B cell (primary cell): Measurements from ENCODE around the gene NEGR1. TPM values are rescaled to one million over a fixed set of nuclear protein-coding genes. Genes with fewer than 3 reads are reported as not detected.

Source experiments
- ATAC-seq: fragments of 200-7000 bp; cut with Tn5 transposase; one replicate; pipeline ENCODE4 v1.10.0; 2021; ENCODE audit warnings: low read depth, mild to moderate bottlenecking, moderate number of reproducible peaks, moderate library complexity
- CTCF ChIA-PET: fragments of 350-600 bp; sonication (Branson Sonifier 250); formaldehyde crosslinking; loops from one replicate; lab custom pipeline; 2021; ENCODE audit warnings: antibody characterized with exemption, inconsistent platforms; lab: Charles Lee
- POLR2A ChIA-PET: fragments of 350-600 bp; sonication (Branson Sonifier 250); formaldehyde crosslinking; loops from one replicate; lab custom pipeline; 2021; ENCODE audit warnings: antibody characterized with exemption; lab: Charles Lee
- DNase-seq: peaks from one replicate; pipeline ENCODE4 v3.0.0; 2013
- H2AFZ ChIP-seq: 2 replicates; pipeline ENCODE4 v1.6.1; 2012; ENCODE audit warnings: mild to moderate bottlenecking, low read depth, low read length; ENCODE audit not compliant: insufficient read depth, poor library complexity, severe bottlenecking
- H3K27ac ChIP-seq, 2 donors: 1 replicate in 1 of 2; 2 replicates in 1 of 2; pipeline ENCODE4 v1.5.1; 2012 to 2013; ENCODE audit warnings: low read length in 2 of 2, mild to moderate bottlenecking in 2 of 2, moderate library complexity in 1 of 2
- H3K27me3 ChIP-seq, 4 experiments: fragments of 200-600 bp in 1 of 4; sonication (generic) in 1 of 4; replicated peaks in 1 of 4; 1 replicate in 2 of 4; 2 replicates in 2 of 4; pipeline versions ENCODE4 v1.6.1 to v1.7.0; 2013 to 2016; ENCODE audit warnings: low read length in 3 of 4, mild to moderate bottlenecking in 2 of 4, mixed read lengths in 1 of 4, moderate library complexity in 1 of 4; ENCODE audit not compliant: insufficient read depth in 4 of 4, control insufficient read depth in 3 of 4; ENCODE audit errors: control extremely low read depth in 1 of 4
- H3K36me3 ChIP-seq, 2 experiments: replicated peaks in 1 of 2; 1 replicate in 1 of 2; 2 replicates in 1 of 2; pipeline versions ENCODE4 v1.6.1 to v1.7.1; 2013; ENCODE audit warnings: low read length in 1 of 2; ENCODE audit not compliant: insufficient read depth in 2 of 2, control insufficient read depth in 1 of 2; ENCODE audit errors: control extremely low read depth in 1 of 2, extremely low read depth in 1 of 2
- H3K4me1 ChIP-seq, 2 donors: fragments of 200-600 bp in 1 of 2; sonication (generic) in 1 of 2; 1 replicate in 1 of 2; 2 replicates in 1 of 2; pipeline versions ENCODE4 v1.5.1 to v1.6.1; 2013 to 2017; ENCODE audit warnings: low read length in 2 of 2; ENCODE audit not compliant: control insufficient read depth in 2 of 2, insufficient read depth in 2 of 2
- H3K4me2 ChIP-seq: replicated peaks from 2 replicates; pipeline ENCODE3; 2012; ENCODE audit warnings: mild to moderate bottlenecking, low read depth, low read length; ENCODE audit not compliant: poor library complexity, severe bottlenecking
- H3K4me3 ChIP-seq, 5 experiments: fragments of 200-600 bp in 1 of 5; sonication (generic) in 1 of 5; 1 replicate in 3 of 5; 2 replicates in 2 of 5; pipeline versions ENCODE4 v1.5.1 to v1.7.0; 2011 to 2016; ENCODE audit warnings: low read length in 4 of 5, mild to moderate bottlenecking in 4 of 5, low read depth in 2 of 5, control low read depth in 1 of 5, moderate library complexity in 1 of 5; ENCODE audit not compliant: insufficient read depth in 1 of 5; ENCODE audit errors: control extremely low read depth in 1 of 5, extremely low read depth in 1 of 5
- H3K79me2 ChIP-seq: fragments of 200-600 bp; sonication (generic); one replicate; pipeline ENCODE4 v1.6.0; 2016; ENCODE audit warnings: low read length; ENCODE audit not compliant: control insufficient read depth, insufficient read depth
- H3K9ac ChIP-seq: fragments of 200-600 bp; sonication (generic); 2 replicates; pipeline ENCODE4 v1.6.1; 2017; ENCODE audit warnings: mild to moderate bottlenecking, low read length, moderate library complexity
- H3K9me3 ChIP-seq, 3 donors: one replicate each; pipeline versions ENCODE4 v1.6.1 to v1.7.1; 2013; ENCODE audit warnings: low read length in 2 of 3; ENCODE audit not compliant: control insufficient read depth in 2 of 3, insufficient read depth in 1 of 3; ENCODE audit errors: control extremely low read depth in 1 of 3
- H4K20me1 ChIP-seq: 2 replicates; pipeline ENCODE4 v1.6.0; 2012; ENCODE audit warnings: mild to moderate bottlenecking, low read length; ENCODE audit not compliant: insufficient read depth, control insufficient read depth, poor library complexity, severe bottlenecking
- H3K27ac Mint-ChIP-seq: one replicate; pipeline ENCODE4 v1.8.0; 2021; ENCODE audit warnings: mixed read lengths
- H3K27me3 Mint-ChIP-seq: one replicate; pipeline ENCODE4 v1.8.0; 2021; ENCODE audit warnings: mixed read lengths
- H3K4me1 Mint-ChIP-seq: one replicate; pipeline ENCODE4 v1.8.0; 2021; ENCODE audit warnings: mixed read lengths
- H3K4me3 Mint-ChIP-seq: one replicate; pipeline ENCODE4 v1.8.0; 2021; ENCODE audit warnings: mixed read lengths
- H3K9me3 Mint-ChIP-seq: one replicate; pipeline ENCODE4 v1.8.0; 2022; ENCODE audit warnings: mixed read lengths; ENCODE audit not compliant: insufficient read depth
- CTCF ChIP-seq: fragments of 200-600 bp; IDR thresholded peaks from one replicate; pipeline ENCODE4 v1.8.0; 2022; ENCODE audit warnings: antibody characterized with exemption, mild to moderate bottlenecking
- EZH2 ChIP-seq: IDR thresholded peaks from 2 replicates; pipeline ENCODE4 v1.6.1; 2012; ENCODE audit warnings: borderline replicate concordance, low read depth, mild to moderate bottlenecking, moderate library complexity, low read length; ENCODE audit not compliant: insufficient read depth, poor library complexity, severe bottlenecking
- WGBS: methylation state at CpG from one replicate; pipeline ENCODE4 v1.1.5; 2013; ENCODE audit warnings: missing lambda C conversion rate; ENCODE audit not compliant: insufficient coverage; 5-methylcytosine and 5-hydroxymethylcytosine counted together
- intact Hi-C: fragments of 100-400 bp; cut with micrococcal nuclease; formaldehyde crosslinking; loops from one replicate; pipeline ENCODE4 v1.10.0; 2022
- polyA plus RNA-seq: library from polyadenylated mRNA; depleted of rRNA; stranded (reverse); fragments of >200 nt; gene quantifications from 2 replicates; pipeline ENCODE4 v1.2.3, GENCODE V29; 2012
- total RNA-seq, 2 donors: library from RNA; stranded (reverse); fragments of 120-200 nt in 1 of 2; gene quantifications; 1 replicate in 1 of 2; 2 replicates in 1 of 2; pipeline versions ENCODE4 v1.2.3 to v1.2.4, GENCODE V29; 2013 to 2022

Gene NEGR1
- total and polyA plus RNA-seq, 2 donors (not counting 1 experiment from before 2014, with no cell fraction given), result 0.01 TPM; not detected in 1

GRCh38 chr1:71565831-71566230 is 716.5 kb downstream of the NEGR1 start:
- no peak overlapping the region for H3K27ac ChIP-seq
- no peak for DNase-seq
- H3K79me2 ChIP-seq, result no peaks in the 10 kb centered on the region
- no peaks in the 10 kb centered on the region for H3K4me1 ChIP-seq
- Mint-ChIP-seq H3K27me3 (no peaks in the 10 kb centered on the region), H3K4me3 (no peak overlapping the region), H3K4me1 (no peaks in the 10 kb centered on the region), H3K27ac (no peak overlapping the region), H3K9me3 (no peaks in the 10 kb centered on the region)
- no peak overlapping the region for H2AFZ ChIP-seq
- no peak overlapping the region for H3K9ac ChIP-seq
- ChIA-PET CTCF (no interaction called here), POLR2A (no interaction called here)
- intact Hi-C loops, result no loop called here
- no peaks in the 10 kb centered on the region for H3K27me3 ChIP-seq
- no peaks in the 10 kb centered on the region for H3K9me3 ChIP-seq
- no peaks in the 10 kb centered on the region for H3K36me3 ChIP-seq
- TF ChIP-seq CTCF, result no peak
- no peak for TF ChIP-seq EZH2
- no peak overlapping the region for H3K4me2 ChIP-seq
- no peak overlapping the region for H3K4me3 ChIP-seq
- no peaks in the 10 kb centered on the region for H4K20me1 ChIP-seq
- WGBS, result 100% methylated on average over 2 of the region's 3 CpGs
- no peak for ATAC-seq

GRCh38 chr1:71565262-71565661 is 717.1 kb downstream of the NEGR1 start:
- H3K9me3 Mint-ChIP-seq, result no peaks in the 10 kb centered on the region
- no peaks in the 10 kb centered on the region for H3K79me2 ChIP-seq
- H3K27me3 ChIP-seq, result no peaks in the 10 kb centered on the region
- H3K27ac ChIP-seq, result no peak overlapping the region
- CTCF ChIA-PET, result no interaction called here
- ATAC-seq, result no peak
- POLR2A ChIA-PET, result no interaction called here
- H3K9me3 ChIP-seq, result no peaks in the 10 kb centered on the region
- no peak for DNase-seq
- no peak overlapping the region for H3K4me2 ChIP-seq
- H3K4me1 ChIP-seq, result no peaks in the 10 kb centered on the region
- H3K27me3 Mint-ChIP-seq, result no peaks in the 10 kb centered on the region
- intact Hi-C loops, result no loop called here
- no peaks in the 10 kb centered on the region for H3K36me3 ChIP-seq
- H3K4me3 ChIP-seq, result no peak overlapping the region
- TF ChIP-seq EZH2 (no peak), CTCF (no peak)
- H3K27ac Mint-ChIP-seq, result no peak overlapping the region
- H2AFZ ChIP-seq, result no peak overlapping the region
- H3K9ac ChIP-seq, result no peak overlapping the region
- no peaks in the 10 kb centered on the region for H3K4me1 Mint-ChIP-seq
- H4K20me1 ChIP-seq, result no peaks in the 10 kb centered on the region
- no peak overlapping the region for H3K4me3 Mint-ChIP-seq
